Neuron (in vitro differentiated cells): ENCODE results near the gene FSTL5.

Experiments used
- H2AFZ ChIP-seq: one replicate; pipeline ENCODE4 v1.6.1; 2013; ENCODE audit warnings: low read depth, mild to moderate bottlenecking, inconsistent platforms, low read length, moderate library complexity
- H3K27me3 ChIP-seq: one replicate; pipeline ENCODE4 v1.6.1; 2013; ENCODE audit warnings: low read length; ENCODE audit not compliant: insufficient read depth
- H3K36me3 ChIP-seq: one replicate; pipeline ENCODE4 v1.6.1; 2013; ENCODE audit warnings: low read length; ENCODE audit not compliant: insufficient read depth
- H3K4me1 ChIP-seq: one replicate; pipeline ENCODE4 v1.6.1; 2013; ENCODE audit warnings: low read length; ENCODE audit not compliant: insufficient read depth
- H3K4me3 ChIP-seq: 2 replicates; pipeline ENCODE4 v1.5.1; 2013; ENCODE audit warnings: mild to moderate bottlenecking, low read length, moderate library complexity
- H3K9me3 ChIP-seq: one replicate; pipeline ENCODE4 v1.6.1; 2013; ENCODE audit warnings: low read length

The FSTL5 gene

DNA sequence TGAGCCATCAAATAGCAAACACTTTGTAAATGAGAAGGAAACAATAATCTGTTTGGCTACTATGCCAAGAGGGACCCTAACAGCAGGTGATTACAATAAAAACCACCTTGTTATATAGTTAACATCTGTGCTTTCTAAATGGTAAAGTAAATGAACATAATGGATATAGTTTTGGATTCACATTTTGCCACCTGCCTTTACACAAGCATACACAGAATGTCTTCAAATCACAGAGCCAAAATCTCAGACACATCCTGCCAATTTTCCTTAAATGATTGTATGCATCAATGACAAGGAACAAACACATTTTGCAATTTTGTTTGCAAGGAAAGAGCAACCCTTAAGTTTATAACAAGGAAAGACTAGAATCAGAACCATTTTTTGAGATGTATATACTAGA is 334.2 kb downstream of the FSTL5 start:
- no peaks in the 10 kb centered on the region for H3K36me3 ChIP-seq
- no peak overlapping the region for H2AFZ ChIP-seq
- no peaks in the 10 kb centered on the region for H3K9me3 ChIP-seq
- no peak overlapping the region for H3K4me3 ChIP-seq
- H3K4me1 ChIP-seq, result no peaks in the 10 kb centered on the region
- no peaks in the 10 kb centered on the region for H3K27me3 ChIP-seq

DNA sequence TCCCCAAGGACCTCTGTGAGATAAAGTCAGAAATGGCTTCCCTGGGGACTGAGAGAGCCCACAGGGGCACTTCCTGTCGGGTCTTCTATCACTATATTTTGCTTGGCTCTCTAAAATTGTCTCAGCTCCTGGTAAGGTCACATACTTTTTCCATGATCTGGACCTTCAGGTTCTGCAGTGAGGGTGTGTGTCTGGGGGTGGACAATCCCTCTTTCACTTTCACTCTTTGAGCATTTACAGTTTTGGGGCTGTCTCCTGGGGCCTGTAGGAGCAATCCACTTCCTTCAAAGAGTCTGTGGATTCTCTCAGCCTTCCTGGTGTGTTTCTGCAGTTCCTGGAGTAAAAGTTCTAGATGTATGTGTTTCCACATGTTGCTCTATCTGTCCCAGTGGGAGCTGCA is 335.7 kb downstream of the FSTL5 start:
- H3K4me1 ChIP-seq, result no peaks in the 10 kb centered on the region
- no peaks in the 10 kb centered on the region for H3K36me3 ChIP-seq
- no peaks in the 10 kb centered on the region for H3K9me3 ChIP-seq
- no peak overlapping the region for H3K4me3 ChIP-seq
- H3K27me3 ChIP-seq, result no peaks in the 10 kb centered on the region
- H2AFZ ChIP-seq, result no peak overlapping the region

DNA sequence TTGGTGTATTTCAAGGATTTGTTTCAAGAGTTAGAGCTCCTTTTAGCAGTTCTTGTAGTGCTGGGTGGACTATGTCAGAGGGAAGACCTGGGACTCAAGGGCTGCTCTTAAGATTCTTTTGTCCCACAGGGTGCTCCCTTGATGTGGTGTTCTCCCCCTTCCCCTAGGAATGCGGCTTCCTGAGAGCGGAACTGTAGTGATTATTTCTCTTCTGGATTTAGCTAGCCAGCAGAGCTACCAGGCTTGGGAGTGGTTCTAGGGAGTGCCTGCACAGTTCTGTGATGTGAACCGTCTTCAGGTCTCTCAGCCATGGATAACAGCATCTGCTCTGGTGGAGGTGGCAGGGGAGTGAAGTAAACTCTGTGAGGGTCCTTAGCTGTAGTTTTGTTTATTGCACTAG is 336.8 kb downstream of the FSTL5 start:
- Histone ChIP-seq H3K9me3 (peaks cover 5% of the 10 kb centered on the region), H3K4me1 (no peaks in the 10 kb centered on the region), H3K4me3 (no peak overlapping the region), H3K36me3 (no peaks in the 10 kb centered on the region), H2AFZ (no peak overlapping the region), H3K27me3 (no peaks in the 10 kb centered on the region)

DNA sequence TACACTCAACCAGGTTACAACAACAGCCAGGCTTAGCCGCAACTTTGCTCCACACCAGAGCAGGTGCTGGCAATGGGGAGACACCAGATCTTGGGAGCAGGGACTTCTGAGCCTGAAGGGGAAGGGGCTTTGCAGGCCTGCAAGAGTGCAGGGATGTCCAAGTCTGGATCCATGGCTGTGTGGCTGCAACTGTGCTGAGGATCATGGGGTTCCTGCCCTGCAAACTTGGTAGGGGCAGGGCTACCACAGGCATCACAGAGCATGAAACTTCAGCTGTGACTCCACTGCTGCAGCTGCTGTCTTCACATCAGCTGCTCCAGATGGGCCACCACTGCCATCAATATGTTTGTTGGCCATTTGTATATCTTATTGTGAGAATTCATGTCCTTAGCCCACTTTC is 340.4 kb downstream of the FSTL5 start:
- H3K4me1 ChIP-seq, result no peaks in the 10 kb centered on the region

DNA sequence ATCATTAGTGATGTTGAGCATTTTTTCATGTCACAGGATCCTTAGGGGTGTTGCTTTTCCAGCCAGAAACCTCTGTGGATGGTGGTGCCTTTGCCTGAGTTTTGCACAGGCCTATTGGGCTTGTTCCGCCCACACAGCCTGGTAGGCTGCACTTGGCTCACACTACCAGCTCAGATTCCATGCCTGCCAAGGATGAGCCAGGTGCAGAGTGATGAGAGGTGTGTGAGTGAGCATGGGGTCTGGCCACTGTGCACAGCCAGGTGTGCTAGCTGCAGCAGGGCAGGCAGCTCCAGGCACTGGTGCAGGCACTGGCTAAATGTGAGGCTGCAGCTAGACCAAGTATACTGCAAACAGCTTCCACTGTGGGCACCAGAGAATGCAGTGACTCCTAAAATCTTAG is 341.6 kb downstream of the FSTL5 start:
- no peak overlapping the region for H3K4me3 ChIP-seq
- H3K36me3 ChIP-seq, result no peaks in the 10 kb centered on the region
- H2AFZ ChIP-seq, result no peak overlapping the region
- H3K4me1 ChIP-seq, result no peaks in the 10 kb centered on the region
- no peaks in the 10 kb centered on the region for H3K27me3 ChIP-seq
- peaks cover 6% of the 10 kb centered on the region for H3K9me3 ChIP-seq

More for the DNA sequence above, 340.4 kb downstream of the FSTL5 start:
- H3K4me3 ChIP-seq, result no peak overlapping the region
- no peaks in the 10 kb centered on the region for H3K36me3 ChIP-seq
- H3K9me3 ChIP-seq, result peaks cover 6% of the 10 kb centered on the region
- H2AFZ ChIP-seq, result no peak overlapping the region
- no peaks in the 10 kb centered on the region for H3K27me3 ChIP-seq

DNA sequence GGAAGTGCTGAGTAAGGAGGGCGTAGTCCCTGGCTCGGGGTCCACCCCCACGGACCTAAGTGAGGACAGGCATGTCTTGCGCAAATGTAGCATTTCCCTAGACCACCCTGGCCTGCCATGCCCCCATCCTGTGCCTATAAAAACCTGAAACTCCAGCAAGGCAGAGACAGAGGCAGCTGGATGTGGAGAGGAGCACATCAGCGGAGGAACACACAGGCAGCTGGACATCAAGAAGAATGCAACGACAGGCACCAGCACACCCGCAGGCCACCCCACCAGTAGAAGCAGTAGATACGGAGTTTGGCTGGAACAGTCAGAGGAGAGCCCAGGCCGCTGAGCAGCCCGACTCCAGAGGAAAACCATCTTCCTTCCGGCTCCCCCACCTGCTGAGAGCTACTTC is 345.9 kb downstream of the FSTL5 start:
- Histone ChIP-seq H3K4me3 (no peak overlapping the region), H3K36me3 (no peaks in the 10 kb centered on the region), H3K9me3 (peaks cover 6% of the 10 kb centered on the region), H3K4me1 (no peaks in the 10 kb centered on the region), H3K27me3 (no peaks in the 10 kb centered on the region), H2AFZ (no peak overlapping the region)

DNA sequence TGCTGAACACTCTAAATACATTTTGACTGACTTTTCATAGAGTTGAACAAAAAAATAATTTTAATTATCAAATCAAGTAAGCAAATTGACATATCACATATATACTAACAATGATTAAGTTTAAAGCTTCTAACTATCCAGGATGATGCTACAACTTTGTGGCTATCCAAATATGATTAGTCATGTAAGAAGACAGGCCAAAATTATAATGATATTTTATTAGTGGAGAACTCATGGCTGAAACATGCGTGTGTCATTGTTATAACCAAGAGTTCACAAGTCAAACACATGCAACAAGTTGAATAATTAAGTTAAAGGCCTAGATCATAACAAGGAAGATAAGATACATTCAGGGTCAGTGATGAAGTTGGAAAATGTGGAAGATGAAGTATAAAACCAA is 346.8 kb downstream of the FSTL5 start:
- H3K4me1 ChIP-seq, result no peaks in the 10 kb centered on the region
- H3K36me3 ChIP-seq, result no peaks in the 10 kb centered on the region
- H2AFZ ChIP-seq, result no peak overlapping the region
- H3K4me3 ChIP-seq, result no peak overlapping the region
- H3K27me3 ChIP-seq, result no peaks in the 10 kb centered on the region
- H3K9me3 ChIP-seq, result peaks cover under 1% of the 10 kb centered on the region

DNA sequence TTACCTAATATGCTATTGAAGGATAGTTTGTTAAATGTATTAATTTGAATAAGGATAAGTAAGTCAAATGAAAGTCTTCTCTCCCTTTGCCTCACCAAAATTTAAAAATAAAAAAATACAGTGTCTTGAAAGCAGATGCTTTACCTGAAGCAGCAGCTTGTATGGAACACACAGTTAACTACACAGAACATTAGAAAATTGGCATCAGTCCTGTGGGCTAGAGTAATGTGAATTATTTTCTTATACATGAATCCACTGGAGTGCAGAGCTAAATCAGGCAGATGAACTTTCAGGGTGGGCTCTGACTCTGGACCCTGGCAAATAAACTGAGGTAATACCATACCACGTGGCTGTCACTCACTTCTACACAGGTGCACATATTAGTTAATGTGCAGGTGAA is 348.0 kb downstream of the FSTL5 start:
- Histone ChIP-seq H3K36me3 (no peaks in the 10 kb centered on the region), H3K4me3 (no peak overlapping the region)

DNA sequence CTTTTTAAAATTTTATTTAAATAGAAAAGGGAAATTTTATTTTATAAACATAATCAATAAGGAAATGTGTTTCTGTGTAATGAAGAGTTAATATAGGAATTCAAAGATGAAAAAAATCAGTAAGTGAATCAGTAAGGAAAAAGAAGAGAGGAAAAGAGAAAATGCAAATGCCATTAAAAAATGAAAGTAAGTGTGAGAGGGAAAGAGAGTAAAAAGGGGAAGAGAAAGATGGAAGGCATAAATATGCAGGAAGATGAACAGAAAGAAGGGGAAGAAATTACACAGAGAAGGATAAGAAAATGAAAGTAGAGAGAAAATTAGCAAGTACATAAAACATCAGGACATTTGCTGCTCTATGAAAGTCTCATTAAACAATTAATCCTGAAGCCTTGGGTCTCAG is 349.9 kb downstream of the FSTL5 start:
- Histone ChIP-seq H3K9me3 (no peaks in the 10 kb centered on the region), H3K4me1 (no peaks in the 10 kb centered on the region), H3K36me3 (no peaks in the 10 kb centered on the region), H3K4me3 (no peak overlapping the region), H3K27me3 (no peaks in the 10 kb centered on the region), H2AFZ (no peak overlapping the region)

More for the DNA sequence above, 348.0 kb downstream of the FSTL5 start:
- no peaks in the 10 kb centered on the region for H3K9me3 ChIP-seq
- no peak overlapping the region for H2AFZ ChIP-seq
- no peaks in the 10 kb centered on the region for H3K4me1 ChIP-seq
- H3K27me3 ChIP-seq, result no peaks in the 10 kb centered on the region

DNA sequence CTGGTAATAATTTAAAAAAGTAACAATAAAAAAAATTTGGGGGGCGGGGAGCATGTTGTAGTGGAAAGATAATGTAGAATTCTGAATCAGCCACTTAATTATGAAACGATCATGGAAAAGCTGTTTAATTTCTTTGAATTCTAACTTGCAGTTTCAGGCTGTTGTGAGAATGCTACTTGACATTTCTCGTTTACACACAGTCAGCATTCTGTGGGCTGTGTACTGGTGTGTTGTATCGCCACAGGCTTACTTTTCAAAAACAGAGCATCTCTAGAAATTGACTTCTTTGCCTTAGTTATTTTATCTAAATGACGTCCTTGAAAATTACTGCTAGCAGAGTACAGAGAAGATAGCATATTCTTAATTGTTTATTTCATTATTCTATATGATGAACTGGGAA is 350.4 kb downstream of the FSTL5 start:
- no peak overlapping the region for H3K4me3 ChIP-seq
- H3K9me3 ChIP-seq, result no peaks in the 10 kb centered on the region
- no peaks in the 10 kb centered on the region for H3K4me1 ChIP-seq
- H3K27me3 ChIP-seq, result no peaks in the 10 kb centered on the region
- no peak overlapping the region for H2AFZ ChIP-seq
- no peaks in the 10 kb centered on the region for H3K36me3 ChIP-seq

DNA sequence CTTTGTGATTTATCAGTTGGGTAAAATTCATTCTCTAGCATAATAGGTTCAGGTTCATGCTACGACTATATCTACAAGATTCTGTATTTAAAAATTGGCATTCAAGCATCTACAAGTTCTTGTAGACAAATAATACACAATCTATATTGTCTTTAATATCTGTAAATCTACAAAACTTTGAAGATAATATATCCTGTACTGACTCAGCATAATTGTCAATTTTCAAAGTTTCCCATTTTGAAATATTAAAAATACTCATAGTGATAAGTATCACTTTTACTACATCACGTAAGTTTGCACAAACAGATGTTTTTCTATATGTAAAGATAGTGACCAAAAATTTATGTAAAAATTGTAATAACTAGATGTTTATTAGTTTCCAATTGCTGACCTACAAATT is 360.6 kb downstream of the FSTL5 start:
- Histone ChIP-seq H3K4me1 (no peaks in the 10 kb centered on the region), H3K9me3 (no peaks in the 10 kb centered on the region), H2AFZ (no peak overlapping the region)

DNA sequence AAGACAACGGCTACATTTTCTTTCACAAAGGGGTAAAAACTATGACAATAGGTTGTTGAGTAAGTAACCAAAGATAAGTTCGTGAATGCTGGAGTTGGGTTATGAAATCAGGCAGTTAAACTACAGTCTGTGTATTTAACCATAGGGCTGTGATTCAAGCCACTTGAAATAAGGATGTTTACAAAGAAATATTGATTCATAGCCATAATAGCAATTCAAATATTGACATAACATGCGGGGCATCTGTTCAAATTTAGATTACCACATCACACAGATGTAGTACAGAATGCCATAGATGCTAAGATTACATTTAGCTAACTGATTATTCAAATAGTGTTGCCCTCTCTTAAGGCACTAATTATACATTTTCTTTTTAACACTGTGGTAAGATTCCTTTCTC is 364.1 kb downstream of the FSTL5 start:
- Histone ChIP-seq H3K27me3 (no peaks in the 10 kb centered on the region), H3K9me3 (no peaks in the 10 kb centered on the region), H3K36me3 (no peaks in the 10 kb centered on the region), H2AFZ (peak overlapping the region; percentile 36), H3K4me1 (no peaks in the 10 kb centered on the region), H3K4me3 (no peak overlapping the region)

More for the DNA sequence above, 360.6 kb downstream of the FSTL5 start:
- H3K27me3 ChIP-seq, result no peaks in the 10 kb centered on the region
- H3K36me3 ChIP-seq, result no peaks in the 10 kb centered on the region
- H3K4me3 ChIP-seq, result no peak overlapping the region

DNA sequence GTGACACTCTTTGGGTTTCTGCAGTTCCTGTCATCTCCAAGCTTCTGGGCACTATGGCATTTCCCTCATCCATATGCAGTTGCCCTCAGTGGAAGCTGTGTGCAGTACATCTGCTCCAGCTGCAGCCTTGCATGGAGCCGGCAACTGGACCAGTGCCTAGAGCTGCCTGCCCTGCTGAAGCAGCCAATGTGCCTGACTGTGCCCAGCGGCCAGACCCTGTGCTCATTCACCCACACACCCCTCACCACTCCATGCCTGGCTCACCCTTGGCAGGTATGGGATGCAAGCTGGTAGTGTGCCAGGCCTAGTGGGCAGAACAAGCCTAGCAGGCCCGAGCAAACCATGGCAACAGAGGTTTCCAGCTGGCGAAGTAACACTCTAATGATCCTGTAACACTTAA is 370.8 kb downstream of the FSTL5 start:
- Histone ChIP-seq H2AFZ (no peak overlapping the region), H3K9me3 (peaks cover 12% of the 10 kb centered on the region), H3K36me3 (no peaks in the 10 kb centered on the region), H3K27me3 (no peaks in the 10 kb centered on the region), H3K4me1 (no peaks in the 10 kb centered on the region), H3K4me3 (no peak overlapping the region)

DNA sequence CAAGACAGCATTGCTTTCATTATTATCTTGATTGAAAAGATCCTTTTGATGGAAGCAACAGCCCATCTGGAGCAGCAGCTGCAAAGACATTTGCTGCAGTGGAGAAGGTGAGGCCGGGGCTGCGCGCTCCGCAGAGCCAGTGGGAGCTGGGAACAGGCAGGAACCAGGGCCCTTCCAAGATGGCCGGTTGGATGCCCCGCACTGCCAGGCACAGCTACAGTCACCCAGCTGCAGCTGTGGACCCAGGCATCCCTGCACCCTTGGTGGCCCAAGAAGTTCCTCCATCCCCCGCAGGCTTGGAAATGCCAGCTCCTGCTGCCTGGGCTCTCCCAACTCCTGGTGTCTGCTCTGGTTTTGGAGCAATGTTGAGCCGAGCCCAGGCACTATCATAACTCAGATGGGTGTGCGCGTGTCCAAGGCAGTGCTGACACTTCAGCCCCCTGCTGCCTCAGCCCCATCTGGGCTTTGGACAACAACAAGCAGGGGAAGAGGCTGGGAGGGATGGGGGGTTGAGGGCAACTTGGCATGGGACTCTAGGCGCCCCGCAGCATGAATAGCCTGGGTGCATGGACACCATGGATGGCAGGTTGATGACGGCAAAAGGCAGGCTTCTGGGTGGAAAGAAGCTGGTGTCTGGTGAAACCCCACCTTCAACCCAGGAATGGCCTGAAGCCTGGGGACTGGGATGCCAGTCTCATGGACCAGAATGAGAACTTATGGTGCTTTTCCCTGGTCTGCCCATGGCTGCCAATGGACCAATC is 371.8 kb downstream of the FSTL5 start:
- peaks cover 12% of the 10 kb centered on the region for H3K9me3 ChIP-seq
- no peak overlapping the region for H2AFZ ChIP-seq
- H3K36me3 ChIP-seq, result no peaks in the 10 kb centered on the region
- H3K27me3 ChIP-seq, result no peaks in the 10 kb centered on the region
- H3K4me3 ChIP-seq, result no peak overlapping the region
- no peaks in the 10 kb centered on the region for H3K4me1 ChIP-seq
